Measurements from ENCODE around the gene INSM1.

DNA sequence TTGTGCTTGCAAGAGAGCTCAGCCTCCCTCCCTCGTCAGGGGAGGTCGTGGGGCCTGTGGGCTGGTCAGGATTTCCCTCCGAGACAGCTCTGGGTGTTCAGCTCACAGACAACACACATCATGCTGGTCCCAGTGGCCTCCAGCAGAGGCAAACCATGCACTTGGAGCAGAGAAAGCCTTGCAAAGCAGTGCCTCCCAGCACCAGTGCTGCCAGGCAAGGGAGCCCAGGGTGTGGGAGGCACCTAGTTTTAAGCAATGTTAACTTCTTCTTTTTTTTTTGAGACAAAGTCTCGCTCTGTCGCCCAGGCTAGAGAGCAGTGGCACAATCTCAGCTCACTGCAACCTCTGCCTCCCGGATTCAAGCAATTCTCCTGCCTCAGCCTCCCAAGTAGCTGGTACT is 34.0 kb upstream of the INSM1 start:
- no peak for TF ChIP-seq POLR2A (IDR thresholded peaks at IDR 0.05; ENCODE audit: low read depth, low read length)
- TF ChIP-seq POLR2AphosphoS5 (IDR thresholded peaks at IDR 0.05; ENCODE audit: low read depth, low read length), result no peak

All from GM12891 (cell line).